ENCODE measurements around the gene GAS2. TPM values are rescaled to one million over a fixed set of nuclear protein-coding genes. Genes with fewer than 3 reads are reported as not detected.
A peak's percentile ranks its signal among the peaks of the same experiment; 100 is the strongest.

The GAS2 gene
- total and polyA plus RNA-seq, 9 donors: 0.76 to 10.0 (median 4.0) TPM

DNA sequence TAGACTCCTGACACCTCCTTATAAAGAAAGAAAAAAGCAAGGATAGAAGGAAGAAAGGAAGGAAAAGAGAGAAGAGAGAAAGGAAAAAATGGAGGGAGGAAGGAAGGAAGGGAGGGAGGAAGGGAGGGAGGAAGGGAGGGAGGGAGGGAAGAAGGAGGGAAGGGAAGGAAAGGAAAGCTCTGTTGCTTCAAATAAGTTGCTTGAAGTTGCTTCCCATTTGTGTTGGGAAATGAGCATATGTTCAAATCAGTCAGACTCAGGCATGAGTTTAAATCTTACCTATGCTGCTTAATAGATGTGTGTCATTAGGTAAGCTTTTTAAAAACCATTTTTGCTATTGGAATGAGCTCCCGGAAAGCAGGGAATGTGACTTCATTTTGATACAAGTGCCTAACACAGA lies 6.6 kb upstream of the GAS2 start:
- WGBS, 3 donors: 89 to 98% (median 92%) methylated on average over 1 of the region's 1 CpG
- no peak for TF ChIP-seq EP300 (IDR thresholded peaks at IDR 0.05)
- no peak for TF ChIP-seq CTCF (IDR thresholded peaks at IDR 0.05)
- no peak for TF ChIP-seq POLR2A (IDR thresholded peaks at IDR 0.05)
- H3K9me3 ChIP-seq: no peaks in the 10 kb centered on the region
- intact Hi-C loops (cut with DNase I): no loop called here
- no peaks in the 10 kb centered on the region for H3K4me1 ChIP-seq (ENCODE audit: insufficient read depth)
- H3K27me3 ChIP-seq: no peaks in the 10 kb centered on the region
- H3K36me3 ChIP-seq: no peaks in the 10 kb centered on the region
- no peak overlapping the region for H3K4me3 ChIP-seq
- no peak for DNase-seq
- no peak overlapping the region for H3K27ac ChIP-seq

DNA sequence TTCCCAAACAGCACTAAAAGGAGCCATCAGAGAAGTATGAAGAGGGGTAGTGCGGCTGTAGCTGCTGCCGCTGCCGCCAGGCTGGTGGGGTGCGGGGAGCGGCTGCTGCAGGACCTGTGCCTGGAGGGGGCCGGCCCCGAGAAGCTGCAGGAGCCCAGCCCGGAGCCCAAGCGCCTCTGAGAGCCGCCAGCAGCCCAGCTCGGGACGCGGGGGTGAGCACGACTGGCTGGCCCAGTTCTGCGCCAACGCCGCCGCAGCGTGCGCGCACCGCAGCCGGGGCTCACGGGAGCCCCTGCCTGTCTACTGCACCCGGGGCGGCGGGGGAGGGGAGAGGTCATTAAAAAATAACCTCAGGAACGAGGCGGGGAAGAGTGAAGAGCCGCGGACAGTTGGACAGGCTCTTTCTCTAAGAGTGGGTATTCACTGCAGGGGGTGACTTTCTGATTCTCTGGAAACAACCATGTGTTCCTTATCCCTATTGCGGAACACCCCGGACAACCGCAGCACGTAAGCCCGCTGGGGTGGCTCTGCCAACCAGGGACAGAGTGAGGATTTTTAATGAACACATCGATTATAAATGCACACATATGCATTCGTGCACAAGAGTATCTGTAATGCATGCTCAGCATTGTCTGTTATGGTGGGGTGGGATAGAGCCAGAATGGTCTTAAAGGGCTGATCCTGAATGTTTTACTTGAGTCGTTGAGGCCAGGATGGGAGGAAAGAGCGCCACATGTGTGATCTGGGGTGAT lies 453 bp downstream of the GAS2 start:
- Histone ChIP-seq H3K27me3 (no peaks in the 10 kb centered on the region), H3K36me3 (no peaks in the 10 kb centered on the region), H3K4me1 (ENCODE audit: insufficient read depth) (peaks cover 4% of the 10 kb centered on the region), H3K9me3 (no peaks in the 10 kb centered on the region), H3K4me3 (peak overlapping the region; percentile 9), H3K27ac (no peak overlapping the region)
- intact Hi-C loops (cut with DNase I): no loop called here
- WGBS, 3 donors: 2 to 4% (median 2%) methylated on average over 40 of the region's 40 CpGs
- TF ChIP-seq CTCF (IDR thresholded peaks at IDR 0.05): no peak
- DNase-seq: peak; percentile 16 to 59 (median 26)

GRCh38 chr11:22668005-22668796 lies 1.8 kb downstream of the GAS2 start:
- no peak for DNase-seq
- intact Hi-C loops (cut with DNase I): no loop called here
- H3K27me3 ChIP-seq: no peaks in the 10 kb centered on the region
- WGBS, 3 donors: 51 to 59% (median 56%) methylated on average over 3 of the region's 3 CpGs
- H3K27ac ChIP-seq: no peak overlapping the region
- H3K9me3 ChIP-seq: no peaks in the 10 kb centered on the region
- H3K36me3 ChIP-seq: no peaks in the 10 kb centered on the region
- no peak for TF ChIP-seq POLR2A (IDR thresholded peaks at IDR 0.05)
- TF ChIP-seq EP300 (IDR thresholded peaks at IDR 0.05): no peak
- TF ChIP-seq CTCF (IDR thresholded peaks at IDR 0.05): no peak
- H3K4me3 ChIP-seq: no peak overlapping the region
- H3K4me1 ChIP-seq (ENCODE audit: insufficient read depth): peaks cover 4% of the 10 kb centered on the region

DNA sequence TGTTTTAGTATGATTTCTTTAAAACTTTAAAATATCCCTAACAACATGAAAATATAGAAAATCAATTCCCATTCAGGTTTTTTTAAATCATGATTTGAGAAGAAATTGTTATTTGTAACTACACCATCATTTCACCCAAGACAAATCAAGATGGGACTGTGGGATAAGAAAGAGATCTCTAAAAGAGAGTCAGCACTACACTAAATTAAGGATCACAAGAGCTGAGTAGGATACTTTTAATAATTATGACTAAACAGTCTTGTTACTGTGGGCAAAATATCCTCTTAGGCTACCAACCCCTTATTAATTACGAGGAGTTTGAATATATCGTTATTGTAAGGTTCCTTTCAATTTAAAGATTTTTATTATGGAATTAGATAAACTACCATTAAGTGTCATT lies 3.0 kb downstream of the GAS2 start:
- Histone ChIP-seq H3K27me3 (no peaks in the 10 kb centered on the region), H3K36me3 (no peaks in the 10 kb centered on the region), H3K9me3 (no peaks in the 10 kb centered on the region), H3K4me1 (ENCODE audit: insufficient read depth) (peaks cover 4% of the 10 kb centered on the region), H3K27ac (no peak overlapping the region), H3K4me3 (no peak overlapping the region)
- TF ChIP-seq CTCF (IDR thresholded peaks at IDR 0.05): no peak
- no peak for TF ChIP-seq POLR2A (IDR thresholded peaks at IDR 0.05)
- no peak for TF ChIP-seq EP300 (IDR thresholded peaks at IDR 0.05)
- no peak for DNase-seq
- intact Hi-C loops (cut with DNase I): no loop called here
- WGBS, 3 donors: 93 to 95% (median 95%) methylated on average over 2 of the region's 2 CpGs
